G401.6 (cell line): ENCODE data around the gene SPINK13.
"Not testable (repeated sequence)": the region's sequence is repeated elsewhere in the genome, so short reads cannot be mapped to it uniquely, and the experiment has no call there.

ENCODE experiments used
- FAIRE-seq: peaks from 2 replicates; lab custom pipeline; 2012; peaks lifted over from hg19 to GRCh38; lab: Jason Lieb, UNC

SPINK13 gene

GRCh38 chr5:148314187-148314586 is 45.6 kb downstream of the SPINK13 start:
- no peak for FAIRE-seq

- FAIRE-seq = no peak
These were observed 46.1 kb downstream of the SPINK13 start for GRCh38 chr5:148314731-148315130.

- not testable (repeated sequence) for FAIRE-seq
These were observed 51.7 kb downstream of the SPINK13 start for GRCh38 chr5:148320011-148320963.

GRCh38 chr5:148333262-148333849 is 64.8 kb downstream of the SPINK13 start:
- FAIRE-seq = no peak

- no peak for FAIRE-seq
These were observed 66.7 kb downstream of the SPINK13 start, which contains the start of gene SPINK9 for GRCh38 chr5:148335259-148335658. SPINK9 (plus strand) TSS chr5:148335559; CDS start chr5:148335614, 55 bp downstream.
